PC-3 (cell line): Measurements from ENCODE around the gene MRPL46.

Experiments used
- CTCF ChIP-seq: fragments of 300-600 bp; sonication (generic); conservative IDR thresholded peaks from 2 replicates; pipeline ENCODE4 v1.5.1; 2017; ENCODE audit warnings: antibody characterized with exemption, low read depth, mild to moderate bottlenecking, low read length
- EZH2phosphoT487 ChIP-seq: fragments of 300-600 bp; sonication (generic); IDR thresholded peaks from 2 replicates; pipeline ENCODE4 v1.6.1; 2018; ENCODE audit warnings: mild to moderate bottlenecking, antibody characterized with exemption, low read length, borderline replicate concordance

GRCh38 chr15:88484682-88485331 is 17.6 kb upstream of the MRPL46 start:
- TF ChIP-seq CTCF, result no peak
- TF ChIP-seq EZH2phosphoT487, result no peak
